GM12875 (cell line): ENCODE results near the gene MLST8.

Source experiments
- H3K4me3 ChIP-seq: one replicate; pipeline ENCODE4 v1.5.1; 2011; ENCODE audit warnings: low read depth, low read length, control low read depth
- TF ChIP-seq, protein P1 (sequence below): IDR thresholded peaks from 2 replicates; pipeline ENCODE4 v1.5.1; 2011; ENCODE audit warnings: low read depth, mild to moderate bottlenecking, control low read depth, inconsistent platforms, low read length, moderate library complexity, borderline replicate concordance; ENCODE audit not compliant: insufficient read depth

Gene MLST8

DNA sequence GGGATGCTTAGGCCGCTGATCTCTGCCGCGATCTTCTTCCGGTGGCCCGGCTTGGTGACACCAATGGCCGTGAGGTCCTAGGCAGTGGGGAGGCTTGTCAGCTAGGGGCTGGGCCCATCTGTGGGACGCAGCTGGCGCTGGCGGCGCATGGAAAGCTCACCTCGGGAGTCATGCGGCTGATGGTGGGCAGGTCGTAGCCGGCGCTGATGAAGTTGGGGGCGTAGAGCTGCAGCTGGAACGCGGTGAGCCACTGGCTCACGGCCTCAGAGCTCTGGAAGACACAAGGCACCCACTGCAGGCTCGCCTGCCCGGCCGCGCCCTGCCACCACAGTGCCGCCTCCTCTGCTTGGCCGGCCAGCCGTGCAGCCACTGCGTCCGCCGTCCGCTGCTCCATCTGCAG, 21.6 kb upstream of the MLST8 start:
- TF ChIP-seq, protein P1, sequence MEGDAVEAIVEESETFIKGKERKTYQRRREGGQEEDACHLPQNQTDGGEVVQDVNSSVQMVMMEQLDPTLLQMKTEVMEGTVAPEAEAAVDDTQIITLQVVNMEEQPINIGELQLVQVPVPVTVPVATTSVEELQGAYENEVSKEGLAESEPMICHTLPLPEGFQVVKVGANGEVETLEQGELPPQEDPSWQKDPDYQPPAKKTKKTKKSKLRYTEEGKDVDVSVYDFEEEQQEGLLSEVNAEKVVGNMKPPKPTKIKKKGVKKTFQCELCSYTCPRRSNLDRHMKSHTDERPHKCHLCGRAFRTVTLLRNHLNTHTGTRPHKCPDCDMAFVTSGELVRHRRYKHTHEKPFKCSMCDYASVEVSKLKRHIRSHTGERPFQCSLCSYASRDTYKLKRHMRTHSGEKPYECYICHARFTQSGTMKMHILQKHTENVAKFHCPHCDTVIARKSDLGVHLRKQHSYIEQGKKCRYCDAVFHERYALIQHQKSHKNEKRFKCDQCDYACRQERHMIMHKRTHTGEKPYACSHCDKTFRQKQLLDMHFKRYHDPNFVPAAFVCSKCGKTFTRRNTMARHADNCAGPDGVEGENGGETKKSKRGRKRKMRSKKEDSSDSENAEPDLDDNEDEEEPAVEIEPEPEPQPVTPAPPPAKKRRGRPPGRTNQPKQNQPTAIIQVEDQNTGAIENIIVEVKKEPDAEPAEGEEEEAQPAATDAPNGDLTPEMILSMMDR, result no peak
- no peak overlapping the region for H3K4me3 ChIP-seq

DNA sequence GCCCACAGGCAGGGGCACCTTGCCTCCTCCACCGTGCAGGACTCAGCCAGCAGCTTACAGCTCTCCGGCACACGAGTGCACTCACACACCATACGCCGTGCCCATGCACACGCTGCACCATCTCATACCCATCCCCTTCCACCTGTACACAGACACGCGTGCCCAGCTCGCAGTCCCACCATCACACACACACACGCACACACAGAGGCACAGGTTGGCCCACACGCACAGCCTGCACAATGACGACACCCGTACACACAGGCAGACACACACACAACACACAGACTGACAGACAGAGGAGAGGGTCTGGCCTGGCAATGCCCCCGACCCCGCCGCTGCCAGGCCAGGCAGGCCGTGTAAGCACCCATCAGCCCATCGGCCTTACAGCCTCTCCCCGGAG, 20.9 kb upstream of the MLST8 start:
- H3K4me3 ChIP-seq, result no peak overlapping the region
- TF ChIP-seq, protein P1, result no peak

DNA sequence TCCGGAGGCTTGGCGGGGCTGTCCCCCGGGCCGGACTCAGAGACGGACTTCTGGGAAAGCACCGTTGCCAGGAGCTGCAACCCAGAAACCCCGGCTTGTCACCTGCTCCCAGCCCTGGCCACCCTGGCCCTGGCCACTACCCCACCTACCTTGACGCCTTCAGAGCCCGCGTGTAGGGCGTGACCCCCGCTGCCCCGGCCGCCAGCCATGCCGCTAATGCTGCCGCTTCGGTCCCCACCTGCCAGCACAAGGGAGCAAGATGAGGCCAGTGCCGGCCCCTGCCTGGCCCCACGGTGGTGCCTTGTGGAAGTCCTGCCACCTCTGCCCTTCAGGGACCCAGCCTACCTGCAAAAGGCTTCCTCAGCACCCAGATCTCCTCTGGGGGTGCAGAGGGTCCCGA, 20.3 kb upstream of the MLST8 start:
- H3K4me3 ChIP-seq, result no peak overlapping the region
- TF ChIP-seq, protein P1, result no peak

GRCh38 chr16:2186064-2186463, 19.2 kb upstream of the MLST8 start:
- H3K4me3 ChIP-seq, result no peak overlapping the region
- TF ChIP-seq, protein P1, result no peak

GRCh38 chr16:2186505-2186904, 18.7 kb upstream of the MLST8 start:
- TF ChIP-seq, protein P1, result no peak
- no peak overlapping the region for H3K4me3 ChIP-seq

DNA sequence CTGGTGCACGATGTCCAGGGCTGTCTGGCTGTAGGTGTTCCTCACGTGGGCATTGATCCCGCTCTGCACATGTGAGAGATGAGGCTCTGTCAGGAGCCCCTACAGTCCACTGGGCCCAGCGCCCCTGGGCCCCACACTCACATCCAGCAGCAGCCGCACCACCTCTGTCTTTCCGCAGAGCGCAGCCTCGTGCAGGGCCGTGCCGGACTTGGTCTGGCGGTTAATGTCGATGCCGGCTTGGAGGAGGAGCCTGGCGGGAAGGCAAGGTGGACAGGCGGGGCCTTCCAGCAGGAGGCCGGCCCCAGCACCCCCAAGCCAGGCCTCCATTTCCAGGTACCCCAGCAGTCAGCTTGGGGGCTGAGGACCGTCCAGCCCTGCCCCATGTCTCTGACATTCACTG, 18.0 kb upstream of the MLST8 start:
- no peak overlapping the region for H3K4me3 ChIP-seq
- TF ChIP-seq, protein P1, result no peak

GRCh38 chr16:2188395-2188794, 16.9 kb upstream of the MLST8 start:
- no peak overlapping the region for H3K4me3 ChIP-seq
- TF ChIP-seq, protein P1, result no peak
